Stimulated activated CD8-positive, alpha-beta memory T cell treated with anti-CD3 and anti-CD28 coated beads, Interleukin-12 subunit alpha, Interleukin-12 subunit beta, amount 100 ng/mL, for 24 hours (primary cell): ENCODE results near the gene CDCA7.
"Not testable (repeated sequence)": the region's sequence is repeated elsewhere in the genome, so short reads cannot be mapped to it uniquely, and the experiment has no call there.

Experiments used
- DNase-seq: peaks from one replicate; pipeline ENCODE4 v3.0.0-alpha.2; 2020; ENCODE audit errors: extremely low read depth

CDCA7 gene

DNA sequence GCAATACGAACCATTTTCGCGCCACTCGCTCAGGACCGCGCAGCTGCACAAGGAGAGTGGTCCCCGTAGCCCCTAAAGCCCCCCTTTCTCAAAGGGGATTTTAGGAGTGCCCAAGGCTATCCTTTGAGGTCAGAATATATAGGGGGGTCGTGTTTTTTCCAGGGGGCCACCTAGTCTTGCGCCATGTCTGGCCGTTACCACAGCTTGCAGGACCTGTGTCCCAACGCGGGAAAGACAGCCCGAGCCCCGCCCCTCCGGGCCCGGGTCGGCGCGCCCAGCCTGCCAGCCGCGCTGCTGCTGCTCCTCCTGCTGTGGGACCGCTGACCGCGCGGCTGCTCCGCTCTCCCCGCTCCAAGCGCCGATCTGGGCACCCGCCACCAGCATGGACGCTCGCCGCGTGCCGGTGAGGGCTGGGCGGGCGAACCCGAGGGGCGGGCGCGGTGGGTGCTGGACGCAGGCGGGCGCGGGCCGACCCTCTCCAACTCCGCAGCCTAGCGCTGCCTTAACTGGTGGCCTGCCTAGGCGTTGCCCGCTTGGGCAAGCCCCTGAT lies at the start of gene CDCA7:
TSS of gene CDCA7 (plus strand) at position 291 of the 550 bp plus-strand sequence. CDS start at position 383, 92 bp downstream.
- peak; percentile 41 for DNase-seq

DNA sequence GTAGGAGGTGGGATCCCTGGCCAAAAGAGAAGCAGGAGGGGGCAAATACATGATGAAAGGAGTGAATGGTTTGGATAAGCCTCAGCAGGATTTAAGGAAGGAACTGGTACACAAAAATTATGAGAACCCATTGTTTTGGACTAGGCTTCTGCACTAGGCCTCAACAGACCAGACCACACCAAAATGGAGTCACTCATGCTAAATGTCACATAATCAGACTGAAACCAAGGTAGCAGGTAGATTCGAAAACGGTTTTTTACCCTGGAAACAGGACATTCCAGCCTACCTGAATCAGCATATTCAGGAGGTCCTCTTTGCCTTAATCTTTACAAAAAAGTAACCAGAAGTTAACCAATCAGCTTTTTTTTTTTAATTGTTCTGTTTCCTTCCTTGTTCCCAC lies 49.4 kb upstream of the CDCA7 start:
- no peak for DNase-seq

DNA sequence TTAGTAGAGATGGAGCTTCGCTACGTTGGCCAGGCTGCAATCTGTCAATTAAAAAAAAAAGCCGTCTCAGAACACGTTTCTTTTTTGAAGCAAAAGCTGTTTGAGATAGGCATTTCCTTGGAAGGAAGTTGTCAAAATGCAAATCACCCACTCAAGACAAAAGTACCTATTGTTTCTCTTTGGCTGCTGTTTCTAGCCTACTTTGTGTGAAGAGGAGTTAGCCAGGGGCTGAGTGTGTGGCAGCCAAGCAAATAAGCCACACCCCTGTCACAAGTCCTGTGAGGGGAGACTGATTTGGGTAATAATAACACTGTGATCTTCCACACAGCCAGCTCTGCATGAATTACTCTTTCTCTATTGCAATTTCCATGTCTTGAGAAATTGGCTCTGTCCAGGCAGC lies 47.4 kb upstream of the CDCA7 start:
- DNase-seq = no peak

DNA sequence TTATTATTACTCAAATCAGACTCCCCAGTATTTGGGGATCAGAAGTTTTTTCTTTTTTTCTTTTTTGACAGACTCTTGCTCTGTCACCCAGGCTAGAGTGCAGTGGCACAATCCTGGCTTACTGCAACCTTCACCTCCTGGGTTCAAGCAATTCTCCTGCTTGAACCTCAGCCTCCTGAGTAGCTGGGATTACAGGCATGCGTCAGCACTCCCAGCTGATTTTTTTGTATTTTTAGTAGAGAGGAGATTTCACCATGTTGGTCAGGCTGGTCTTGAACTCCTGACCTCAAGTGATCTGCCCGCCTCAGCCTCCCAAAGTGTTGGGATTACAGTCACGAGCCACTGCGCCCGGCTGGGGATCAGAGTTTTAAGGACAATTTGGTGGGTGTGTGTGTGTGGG lies 45.3 kb upstream of the CDCA7 start:
- DNase-seq = not testable (repeated sequence)

DNA sequence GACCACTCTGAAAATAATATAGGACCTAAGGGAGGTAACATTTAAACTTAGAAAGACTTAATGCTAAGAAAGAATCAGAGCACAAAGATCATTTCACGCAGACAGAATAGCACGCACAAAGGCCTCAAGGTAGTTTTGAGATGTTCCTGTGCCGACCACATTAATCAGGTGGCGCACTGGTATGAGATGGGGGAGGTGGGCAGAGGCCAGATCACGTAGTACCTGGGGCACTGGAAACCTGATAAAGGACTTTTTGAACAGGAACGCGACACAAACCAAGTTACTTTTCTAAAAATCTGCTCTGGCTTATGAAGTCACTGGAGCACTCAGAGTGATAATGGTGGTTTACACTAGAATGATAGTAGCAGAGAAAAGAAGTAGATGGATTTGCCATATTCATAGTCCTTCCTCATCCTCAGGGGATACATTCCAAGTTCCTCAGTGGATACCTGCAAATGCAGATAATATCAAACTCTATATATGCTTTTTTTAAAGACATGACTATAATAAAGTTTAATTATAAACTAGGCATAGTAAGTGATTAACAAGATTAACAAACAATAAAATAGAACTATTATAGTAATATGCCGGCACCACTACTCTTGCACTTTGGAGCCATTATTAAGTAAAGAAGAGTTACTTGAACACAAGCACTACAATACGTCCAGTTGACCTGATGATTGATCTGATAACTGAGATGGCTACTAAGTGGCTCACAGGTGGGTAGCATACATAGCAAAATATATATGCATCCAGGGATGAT lies 42.6 kb upstream of the CDCA7 start:
- DNase-seq = no peak

DNA sequence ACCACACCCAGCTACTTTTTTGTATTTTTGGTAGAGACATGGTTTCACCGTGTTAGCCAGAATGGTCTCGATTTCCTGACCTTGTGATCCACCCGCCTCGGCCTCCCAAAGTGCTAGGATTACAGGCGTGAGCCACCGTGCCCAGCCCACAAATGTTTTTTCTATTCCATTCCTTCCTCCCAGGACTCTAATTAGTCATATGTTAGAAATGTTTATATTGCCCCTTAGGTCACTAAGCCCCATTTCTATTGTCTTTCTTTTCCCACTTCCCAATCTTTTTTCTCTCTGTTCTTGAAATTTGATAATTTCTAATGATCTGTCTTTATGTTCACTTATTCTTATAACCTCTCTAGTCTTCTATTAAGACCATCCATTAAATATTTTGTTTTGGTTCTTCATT lies 31.3 kb upstream of the CDCA7 start:
- no peak for DNase-seq

DNA sequence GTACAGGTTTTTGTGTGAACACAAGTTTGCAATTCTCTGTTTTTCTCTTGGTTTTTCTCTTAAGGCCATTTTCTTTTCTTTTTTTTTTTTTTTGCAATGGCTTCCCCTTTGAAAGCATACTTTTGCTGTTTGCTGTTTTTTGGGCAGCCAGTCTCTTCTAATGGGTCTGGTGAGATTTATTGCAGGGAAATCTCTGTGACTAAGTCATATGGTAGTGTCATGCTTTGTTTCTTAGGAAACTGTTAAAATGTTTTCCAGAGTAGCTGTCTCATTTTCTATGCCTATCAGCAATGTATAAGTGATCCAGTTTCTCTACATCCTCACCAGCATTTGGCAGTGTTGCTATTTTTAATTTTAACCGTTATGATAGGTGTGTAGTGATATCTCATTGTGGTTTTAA lies 27.9 kb upstream of the CDCA7 start:
- DNase-seq = no peak

DNA sequence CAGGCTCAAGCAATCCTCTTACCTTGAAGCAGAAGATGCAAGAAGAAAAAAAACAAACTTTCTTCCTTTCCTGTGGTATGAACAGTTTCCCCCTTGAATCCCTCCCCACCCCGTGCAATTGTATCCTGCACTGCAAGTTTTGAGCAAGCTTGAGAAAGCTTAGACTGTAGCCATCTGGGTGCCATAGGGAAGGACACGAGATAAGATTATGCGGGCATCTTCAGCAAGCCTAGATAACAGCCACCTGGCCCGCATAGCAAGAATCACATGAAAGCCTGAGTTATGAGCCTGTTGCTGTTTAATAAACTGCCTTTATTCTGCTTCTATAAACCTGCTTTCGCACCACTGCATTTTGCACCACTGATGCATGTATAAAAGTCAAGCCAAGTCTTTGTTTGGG lies 27.3 kb upstream of the CDCA7 start:
- DNase-seq = no peak

DNA sequence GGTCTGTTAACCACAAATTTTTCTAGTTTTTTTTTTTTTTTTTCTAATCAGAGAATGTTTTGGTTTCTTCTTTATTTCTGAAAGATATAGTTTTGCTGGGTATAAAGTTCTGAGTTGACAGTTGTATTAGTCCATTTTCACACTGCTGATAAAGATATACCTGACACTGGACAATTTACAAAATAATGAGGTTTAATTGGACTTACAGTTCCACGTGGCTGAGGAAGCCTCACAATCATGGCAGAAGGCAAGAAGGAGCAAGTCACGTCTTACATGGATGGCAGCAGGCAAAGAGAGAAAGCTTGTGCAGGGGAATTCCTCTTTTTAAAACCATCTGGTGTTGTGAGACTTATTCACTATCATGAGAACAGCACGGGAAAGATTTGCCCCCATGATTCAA lies 21.7 kb upstream of the CDCA7 start:
- not testable (repeated sequence) for DNase-seq

DNA sequence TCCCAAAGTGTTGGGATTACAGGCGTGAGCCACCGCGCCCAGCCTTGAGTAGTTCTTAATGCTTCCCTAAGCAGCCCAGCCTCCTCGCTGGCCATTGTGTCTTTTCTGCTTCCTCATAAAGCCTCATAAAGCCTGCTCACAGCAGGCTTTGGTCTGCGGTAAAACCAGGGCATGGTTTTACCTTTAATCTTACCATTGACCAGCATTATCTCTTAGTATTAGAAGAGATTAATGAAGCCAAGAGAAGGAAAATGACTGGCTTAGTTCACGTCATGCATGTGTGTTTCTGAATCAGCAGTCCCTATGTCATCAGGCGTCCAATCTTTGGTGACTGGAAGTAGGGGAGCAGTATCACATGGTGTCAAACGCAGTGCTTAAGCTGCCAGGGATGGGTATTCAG lies 14.9 kb upstream of the CDCA7 start:
- DNase-seq = no peak

DNA sequence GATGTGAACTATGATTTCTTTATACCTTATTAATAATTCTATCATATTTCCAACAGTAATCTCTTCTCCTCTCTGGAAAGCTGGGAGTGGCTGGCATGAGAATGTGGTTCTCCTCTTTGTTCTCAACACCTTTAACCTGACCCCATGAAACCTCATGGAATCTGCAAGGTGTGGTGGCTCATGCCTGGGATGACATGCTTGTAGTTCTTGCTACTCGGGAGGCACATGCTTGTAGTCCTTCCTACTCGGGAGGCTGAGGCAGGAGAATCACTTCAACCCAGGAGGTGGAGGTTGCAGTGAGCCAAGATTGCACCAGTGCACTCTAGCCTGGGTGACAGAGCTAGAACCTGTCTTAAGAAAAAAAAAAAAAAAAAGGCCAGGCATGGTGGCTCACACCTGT lies 10.8 kb upstream of the CDCA7 start:
- DNase-seq = no peak

DNA sequence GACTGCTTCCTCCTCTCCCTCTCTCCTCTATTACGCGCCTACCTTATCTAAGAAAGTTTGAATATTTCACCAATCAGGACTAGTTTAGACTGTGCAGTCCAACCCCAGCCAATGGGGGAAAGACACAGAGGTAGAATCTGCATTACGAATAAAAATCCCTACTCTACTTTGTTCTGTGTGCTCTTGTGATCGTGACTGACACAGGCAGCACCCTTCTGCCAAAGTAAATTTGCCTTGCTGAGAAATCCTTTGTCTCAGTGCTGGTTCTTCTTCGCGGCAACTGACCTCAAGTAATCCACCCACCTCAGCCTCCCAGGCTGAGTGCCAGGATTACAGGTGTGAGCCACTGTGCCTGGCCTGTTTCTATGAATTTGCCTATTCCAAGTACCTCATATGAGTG lies 8.6 kb upstream of the CDCA7 start:
- DNase-seq = no peak

DNA sequence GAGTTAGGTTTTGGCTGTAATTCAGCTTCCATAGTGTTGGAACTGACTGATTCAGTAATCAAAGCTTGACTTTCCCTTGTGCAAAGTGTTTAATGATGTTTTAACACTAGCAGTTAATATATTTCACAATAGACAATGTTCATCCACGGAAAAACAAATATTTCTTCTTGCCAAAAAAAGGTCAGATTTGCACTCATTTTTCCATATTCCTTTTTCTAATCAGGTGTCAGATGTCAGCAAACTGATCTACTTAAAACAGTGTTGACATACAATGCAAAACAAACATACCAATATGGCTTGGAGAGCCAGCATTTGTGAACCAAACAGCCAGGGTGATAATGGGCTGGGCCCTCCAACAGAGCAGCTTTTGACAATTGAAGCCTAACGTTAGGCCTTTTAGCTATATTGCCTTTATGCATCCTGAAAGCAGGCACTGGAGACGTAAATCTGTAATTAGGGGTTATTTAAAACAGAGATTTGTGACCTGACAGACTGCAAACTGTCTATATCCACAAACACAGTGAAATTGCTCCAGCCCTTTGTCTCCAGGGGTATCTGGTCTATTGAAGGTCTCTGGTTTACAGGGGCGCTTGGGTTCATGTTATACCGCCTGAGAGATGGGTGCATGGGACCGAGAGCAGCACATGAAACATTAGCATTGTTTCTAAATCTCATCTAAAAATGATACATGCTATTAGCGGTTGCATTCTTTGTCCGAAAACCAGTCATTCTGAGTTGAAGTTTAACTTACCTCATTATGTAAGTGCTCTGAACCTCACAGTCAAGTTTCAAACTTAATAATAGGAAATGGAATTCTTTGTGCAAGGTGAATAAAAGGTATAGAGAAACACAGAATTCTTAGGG lies 7.1 kb upstream of the CDCA7 start:
- no peak for DNase-seq

DNA sequence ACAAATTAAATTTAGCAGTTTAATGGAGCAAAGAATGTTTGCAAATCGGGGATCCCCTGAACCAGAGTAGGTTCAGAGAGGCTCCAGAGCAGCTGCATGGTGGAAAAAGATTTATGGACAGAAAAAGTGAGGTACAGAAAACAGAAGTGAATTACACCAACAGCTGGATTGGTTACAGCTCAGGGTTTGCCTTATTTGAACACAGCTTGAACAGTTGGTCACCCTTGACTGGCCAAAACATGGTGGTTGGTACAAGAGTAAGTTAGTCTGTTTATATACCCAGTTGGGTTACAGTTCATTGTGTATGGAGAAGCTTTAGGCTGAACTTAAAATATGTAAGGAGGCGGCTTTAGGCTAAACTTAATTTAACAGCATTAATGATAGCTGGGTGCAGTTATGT lies 5.4 kb upstream of the CDCA7 start:
- no peak for DNase-seq

DNA sequence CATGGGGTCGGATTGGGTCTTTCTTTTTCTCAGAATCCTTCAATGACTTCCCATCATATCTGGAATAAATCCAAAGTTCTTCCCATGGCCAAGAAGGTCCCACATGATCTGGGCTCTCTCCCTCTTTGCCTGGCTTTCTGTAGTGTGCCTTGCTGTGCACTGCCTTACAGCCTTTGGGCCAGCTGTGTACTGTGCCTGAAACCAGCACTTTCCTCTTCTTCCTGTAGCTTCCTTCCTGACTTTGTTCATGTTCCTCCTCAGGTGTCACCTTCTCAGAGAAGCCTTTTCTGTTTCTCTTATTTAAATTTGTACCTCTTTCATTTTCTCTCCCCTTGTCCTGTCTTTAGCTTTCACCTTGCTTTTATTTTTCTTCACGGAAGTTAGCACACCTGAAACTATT lies 4.3 kb upstream of the CDCA7 start:
- DNase-seq = no peak

DNA sequence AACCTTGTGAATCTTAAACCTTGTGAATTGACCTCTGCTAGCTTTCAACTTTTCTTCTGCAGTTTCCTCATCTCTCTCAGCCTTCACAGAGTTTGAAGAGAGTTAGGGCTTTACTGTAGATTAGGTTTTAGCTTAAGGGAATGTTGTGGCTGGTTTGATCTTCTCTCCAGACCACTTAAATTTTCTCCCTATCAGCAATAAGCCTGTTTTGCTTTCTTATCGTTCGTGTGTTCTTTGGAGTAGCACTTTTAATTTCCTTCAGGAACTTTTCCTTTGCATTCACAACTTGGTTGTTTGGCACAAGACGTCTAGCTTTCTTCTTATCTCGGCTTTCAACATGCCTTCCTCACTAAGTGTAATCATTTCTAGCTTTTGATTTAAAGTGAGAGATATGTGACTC lies 2.8 kb upstream of the CDCA7 start:
- no peak for DNase-seq

DNA sequence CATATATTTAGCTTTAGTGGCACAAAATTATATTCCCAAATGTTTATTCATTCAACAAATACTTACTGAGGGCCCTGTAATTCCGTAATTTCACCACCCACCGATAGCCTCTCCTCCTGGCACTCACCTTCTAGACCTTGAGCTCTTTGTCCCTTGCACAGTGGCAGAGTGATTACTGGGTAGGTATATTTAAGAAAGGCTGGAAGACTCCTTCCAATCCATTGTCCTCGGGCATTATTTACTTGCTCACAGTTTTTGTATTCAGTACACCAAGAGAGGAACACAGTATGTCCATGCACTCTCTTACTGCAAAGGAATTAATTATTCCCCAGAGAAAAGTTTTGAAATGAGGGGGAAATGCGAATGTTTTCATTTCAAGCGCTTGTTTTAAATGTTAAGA lies 1.1 kb upstream of the CDCA7 start:
- no peak for DNase-seq

DNA sequence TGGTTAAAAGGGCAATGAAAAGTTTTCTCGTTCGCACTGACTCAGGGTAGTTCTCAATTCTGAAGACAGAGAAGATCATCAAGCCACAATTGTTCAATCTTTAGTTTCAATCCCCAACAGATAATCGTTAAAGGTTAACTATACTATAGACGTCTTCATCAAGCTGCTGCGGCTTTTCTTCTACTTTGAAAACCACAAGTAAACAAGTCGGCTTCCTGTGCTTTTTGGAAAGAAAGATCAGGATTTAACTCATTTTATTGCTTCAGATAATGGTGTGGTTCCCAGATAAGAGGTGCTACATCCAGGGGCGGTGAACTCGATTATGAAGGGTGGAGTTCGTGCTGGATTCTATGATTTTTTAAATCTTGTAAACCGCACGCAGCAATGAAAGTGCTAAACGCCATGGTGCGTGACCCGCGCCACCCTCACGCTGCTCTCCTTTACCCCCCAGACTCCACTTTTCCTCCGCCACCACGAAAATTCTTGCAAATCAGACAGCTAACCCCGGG lies 545 bp upstream of the CDCA7 start:
- DNase-seq = no peak

DNA sequence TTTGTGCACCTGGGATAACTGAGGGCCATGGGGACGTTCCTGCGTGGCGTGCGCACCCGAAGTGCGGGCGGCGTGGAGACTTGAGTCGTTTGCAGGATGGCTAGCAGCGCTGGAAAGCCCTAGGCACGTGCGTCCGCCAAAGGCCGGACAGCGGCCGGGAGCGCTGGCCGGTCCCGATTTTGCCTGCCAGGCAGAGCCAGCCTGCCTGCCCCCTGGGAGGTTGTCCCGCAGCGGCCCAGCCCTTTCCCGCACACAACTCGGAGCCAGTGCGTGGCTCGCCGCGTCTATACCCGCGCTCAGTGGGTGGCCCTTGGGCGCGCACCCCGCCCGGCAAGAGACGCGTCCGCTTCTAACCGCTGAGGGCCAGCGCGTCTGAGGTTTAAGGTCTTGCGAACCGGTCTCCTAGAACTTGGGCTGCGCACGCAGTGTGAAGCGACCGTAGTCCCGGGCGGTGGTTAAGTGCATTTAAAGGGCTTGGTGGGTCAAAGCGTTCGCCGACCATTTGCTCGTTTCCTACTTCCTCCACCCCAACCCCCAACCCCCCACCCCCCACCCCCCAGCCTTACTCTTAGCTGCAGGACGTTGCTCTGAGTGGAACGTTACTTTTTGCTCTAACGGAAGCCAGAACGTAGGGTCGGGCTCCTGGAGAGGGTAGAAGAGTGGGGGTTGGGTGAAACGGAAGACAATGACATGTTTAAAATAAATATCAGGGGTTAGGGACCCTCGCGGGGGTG lies 627 bp downstream of the CDCA7 start:
- DNase-seq = no peak

DNA sequence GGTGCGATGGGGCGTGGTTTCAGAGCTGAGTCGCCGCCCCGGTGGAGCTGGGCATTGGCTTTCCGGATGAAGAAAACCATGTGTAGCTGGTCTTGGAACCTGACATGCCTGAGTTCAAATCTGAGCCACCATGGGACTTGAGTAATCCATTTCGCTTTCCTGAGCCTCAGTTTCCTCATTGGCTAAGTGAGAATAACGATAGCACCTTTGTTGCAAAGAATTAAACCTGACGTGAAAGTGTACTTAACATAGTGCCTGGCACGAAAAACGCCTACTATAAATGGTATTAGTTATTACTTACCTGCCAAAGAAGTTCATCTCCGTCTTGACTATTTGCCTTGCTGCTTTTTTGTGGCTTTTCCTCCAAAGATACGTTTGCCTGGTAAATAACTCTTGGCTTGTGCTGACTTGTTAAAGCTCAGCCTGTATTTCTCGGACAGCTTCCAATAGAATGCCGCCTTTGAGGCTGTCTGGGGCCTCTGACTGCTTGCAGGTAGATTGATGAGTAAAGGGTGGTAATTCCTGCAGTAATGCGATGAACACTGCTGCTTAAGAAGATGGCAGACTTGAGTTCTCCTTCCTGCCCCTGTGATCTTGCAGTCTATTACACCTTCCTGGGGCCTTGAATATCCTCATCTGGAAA lies 1.3 kb downstream of the CDCA7 start:
- no peak for DNase-seq

DNA sequence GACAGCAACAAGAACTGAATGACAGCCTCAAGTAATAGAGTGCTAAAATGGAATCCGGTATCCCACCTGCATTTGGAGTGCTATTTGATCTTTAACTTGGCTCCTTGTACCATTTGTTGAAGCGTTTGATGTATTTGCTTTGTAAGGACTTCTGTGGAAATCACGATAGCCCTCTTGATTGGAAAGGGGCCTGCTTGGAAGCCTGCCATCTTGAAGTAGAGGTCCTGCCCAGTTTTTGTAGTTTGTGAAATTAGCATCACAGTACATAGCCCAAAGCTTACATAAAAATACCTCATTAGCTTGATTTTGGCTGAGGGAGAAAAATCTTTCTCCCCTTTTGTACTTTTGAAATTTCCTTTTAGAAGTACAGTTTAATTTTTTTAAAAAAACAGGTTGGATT lies 2.7 kb downstream of the CDCA7 start:
- no peak for DNase-seq

DNA sequence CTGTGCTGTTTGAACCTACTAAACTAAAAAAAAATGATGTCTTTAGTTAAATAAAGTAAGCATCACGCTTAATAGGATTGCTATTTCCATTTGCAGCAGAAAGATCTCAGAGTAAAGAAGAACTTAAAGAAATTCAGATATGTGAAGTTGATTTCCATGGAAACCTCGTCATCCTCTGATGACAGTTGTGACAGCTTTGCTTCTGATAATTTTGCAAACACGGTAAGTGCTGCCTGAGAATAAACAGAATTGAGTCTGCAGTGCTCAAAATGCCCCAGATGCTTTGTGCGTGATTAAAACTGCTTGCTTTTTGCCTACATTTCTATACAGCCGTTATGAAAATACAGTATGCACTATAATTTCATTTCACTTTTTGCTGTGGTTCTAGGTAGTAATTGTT lies 3.9 kb downstream of the CDCA7 start:
- no peak for DNase-seq
